ENCODE measurements around the gene TEX14.

DNA sequence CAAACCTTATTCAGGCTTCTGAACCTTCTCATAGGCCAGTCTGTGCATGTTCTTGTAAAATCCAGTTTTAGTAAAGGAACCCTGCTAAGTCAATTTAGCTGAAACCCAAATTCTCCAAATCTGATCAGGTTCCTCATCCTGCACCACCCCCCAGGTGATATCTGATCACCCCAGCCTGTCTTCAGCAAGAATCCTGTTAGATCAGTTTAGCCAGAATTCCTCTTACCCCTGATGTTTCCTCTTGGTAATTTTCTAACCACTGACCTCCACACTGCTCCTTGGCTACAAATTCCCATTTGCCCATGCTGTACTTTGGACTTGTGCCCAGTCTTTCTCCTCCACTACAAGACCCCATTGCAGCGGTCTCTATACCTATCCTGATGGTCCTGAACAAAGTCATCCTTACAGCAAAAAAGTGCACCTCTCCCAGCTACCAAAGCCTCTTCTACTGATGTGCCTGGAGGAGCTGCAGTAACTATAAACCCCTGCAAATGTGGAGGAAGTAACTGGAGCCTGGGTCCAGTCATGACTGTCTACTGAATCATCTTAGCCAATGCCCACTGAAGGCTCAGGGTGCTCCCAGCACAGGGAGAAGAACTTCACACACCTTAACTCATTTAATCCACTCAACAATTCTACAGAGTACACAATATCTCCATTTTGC lies 23.8 kb downstream of the TEX14 start:
- no peak for TF ChIP-seq POLR2A (IDR thresholded peaks at IDR 0.05; ENCODE audit: low read depth, low read length)
- TF ChIP-seq POLR2AphosphoS5 (IDR thresholded peaks at IDR 0.05; ENCODE audit: insufficient read depth, low read depth, low read length): no peak
- TF ChIP-seq, protein P1, sequence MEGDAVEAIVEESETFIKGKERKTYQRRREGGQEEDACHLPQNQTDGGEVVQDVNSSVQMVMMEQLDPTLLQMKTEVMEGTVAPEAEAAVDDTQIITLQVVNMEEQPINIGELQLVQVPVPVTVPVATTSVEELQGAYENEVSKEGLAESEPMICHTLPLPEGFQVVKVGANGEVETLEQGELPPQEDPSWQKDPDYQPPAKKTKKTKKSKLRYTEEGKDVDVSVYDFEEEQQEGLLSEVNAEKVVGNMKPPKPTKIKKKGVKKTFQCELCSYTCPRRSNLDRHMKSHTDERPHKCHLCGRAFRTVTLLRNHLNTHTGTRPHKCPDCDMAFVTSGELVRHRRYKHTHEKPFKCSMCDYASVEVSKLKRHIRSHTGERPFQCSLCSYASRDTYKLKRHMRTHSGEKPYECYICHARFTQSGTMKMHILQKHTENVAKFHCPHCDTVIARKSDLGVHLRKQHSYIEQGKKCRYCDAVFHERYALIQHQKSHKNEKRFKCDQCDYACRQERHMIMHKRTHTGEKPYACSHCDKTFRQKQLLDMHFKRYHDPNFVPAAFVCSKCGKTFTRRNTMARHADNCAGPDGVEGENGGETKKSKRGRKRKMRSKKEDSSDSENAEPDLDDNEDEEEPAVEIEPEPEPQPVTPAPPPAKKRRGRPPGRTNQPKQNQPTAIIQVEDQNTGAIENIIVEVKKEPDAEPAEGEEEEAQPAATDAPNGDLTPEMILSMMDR (IDR thresholded peaks at IDR 0.05; ENCODE audit: extremely low read depth in 1 of 2, insufficient read depth in 1 of 2, low read depth in 1 of 2, low read length in 2 of 2): no peak
- TF ChIP-seq EZH2 (IDR thresholded peaks at IDR 0.05; ENCODE audit: borderline replicate concordance, low read depth, low read length, severe bottlenecking): no peak
- TF ChIP-seq JUN (IDR thresholded peaks at IDR 0.05; ENCODE audit: borderline replicate concordance, insufficient read depth, insufficient read length, low read depth): no peak
- TF ChIP-seq, protein P2, sequence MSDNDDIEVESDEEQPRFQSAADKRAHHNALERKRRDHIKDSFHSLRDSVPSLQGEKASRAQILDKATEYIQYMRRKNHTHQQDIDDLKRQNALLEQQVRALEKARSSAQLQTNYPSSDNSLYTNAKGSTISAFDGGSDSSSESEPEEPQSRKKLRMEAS (IDR thresholded peaks at IDR 0.05; ENCODE audit: insufficient read depth, insufficient read length): no peak
- no peak for TF ChIP-seq FOS (IDR thresholded peaks at IDR 0.05; ENCODE audit: borderline replicate concordance, insufficient read depth, low read length)

Measured in endothelial cell of umbilical vein (primary cell).